Activated naive CD4-positive, alpha-beta T cell treated with anti-CD3 and anti-CD28 coated beads, Interleukin-2, amount 50 U/mL, for 24 hours (primary cell): ENCODE measurements around the gene HOXB6.

Source experiments
- H3K27ac Mint-ChIP-seq: one replicate; pipeline ENCODE4 v1.8.0; 2021; ENCODE audit warnings: mild to moderate bottlenecking, mixed read lengths
- H3K27me3 Mint-ChIP-seq: one replicate; pipeline ENCODE4 v1.8.0; 2021; ENCODE audit warnings: mixed read lengths
- H3K36me3 Mint-ChIP-seq: one replicate; pipeline ENCODE4 v1.8.0; 2021; ENCODE audit warnings: mixed read lengths
- H3K4me1 Mint-ChIP-seq: one replicate; pipeline ENCODE4 v1.8.0; 2021; ENCODE audit warnings: mixed read lengths
- H3K4me3 Mint-ChIP-seq: one replicate; pipeline ENCODE4 v1.8.0; 2021; ENCODE audit warnings: mild to moderate bottlenecking, mixed read lengths
- H3K9me3 Mint-ChIP-seq: one replicate; pipeline ENCODE4 v1.8.0; 2021; ENCODE audit warnings: mixed read lengths

Gene HOXB6

DNA sequence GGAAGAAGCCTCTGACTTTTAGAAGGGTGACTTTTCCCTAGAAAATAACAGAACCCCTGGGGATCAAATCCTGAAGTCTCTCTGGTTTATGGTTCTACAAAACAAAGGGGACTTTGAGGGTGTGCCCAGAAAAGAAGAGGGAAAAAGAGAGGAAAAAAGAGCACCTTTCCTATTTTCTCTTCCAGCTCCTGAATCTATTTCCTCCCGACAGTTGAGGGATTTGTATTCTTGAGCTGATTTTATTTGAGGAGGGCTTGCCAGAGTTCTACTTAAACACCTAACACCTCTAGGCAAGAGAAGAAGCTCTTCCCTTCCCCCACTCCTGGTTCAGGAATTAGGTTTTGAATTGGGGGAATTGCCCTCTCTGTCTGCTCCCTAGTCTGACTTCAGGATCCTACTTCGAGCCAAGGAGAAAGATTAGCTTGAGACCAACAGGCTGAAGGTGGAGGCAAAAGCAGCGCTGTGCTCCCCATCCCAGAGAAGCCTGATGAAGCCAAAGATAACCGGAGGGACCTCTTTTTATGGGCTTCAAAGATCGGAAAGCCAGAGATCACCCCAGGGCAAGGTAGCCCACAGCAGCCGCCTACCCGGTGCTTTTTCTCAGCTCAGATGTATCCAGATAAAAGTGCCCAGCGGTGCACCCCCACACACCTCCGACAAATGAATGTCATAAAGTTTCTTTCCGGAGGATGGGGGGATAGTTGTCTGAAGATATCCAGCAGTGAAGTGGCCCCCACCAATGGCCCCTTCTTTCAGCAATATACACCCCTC lies 15.5 kb downstream of the HOXB6 start:
- peaks cover 37% of the 10 kb centered on the region for H3K4me1 Mint-ChIP-seq
- H3K27me3 Mint-ChIP-seq: peaks cover 69% of the 10 kb centered on the region
- no peaks in the 10 kb centered on the region for H3K36me3 Mint-ChIP-seq
- no peak overlapping the region for H3K27ac Mint-ChIP-seq
- no peak overlapping the region for H3K4me3 Mint-ChIP-seq
- no peaks in the 10 kb centered on the region for H3K9me3 Mint-ChIP-seq

DNA sequence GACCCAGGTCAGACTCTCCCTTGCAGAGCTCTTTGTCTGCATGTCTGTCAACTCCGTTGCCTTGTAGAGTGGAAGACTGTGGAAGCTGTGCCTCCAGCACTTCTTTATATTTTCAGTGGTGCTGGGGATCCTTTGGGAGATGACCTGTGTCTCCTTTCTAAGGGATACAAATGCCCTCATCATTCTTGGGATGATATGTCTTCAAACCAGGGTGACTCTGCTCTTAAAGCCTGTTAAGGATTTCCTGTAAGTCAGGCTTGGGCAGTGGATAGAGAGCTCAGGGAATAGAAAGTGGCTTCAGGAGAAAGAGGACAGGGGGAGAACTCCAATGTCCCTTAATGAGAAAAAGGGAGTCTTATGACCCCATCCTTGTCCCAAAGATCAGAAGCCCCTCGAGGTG lies 16.3 kb downstream of the HOXB6 start:
- Mint-ChIP-seq H3K27ac (no peak overlapping the region), H3K9me3 (no peaks in the 10 kb centered on the region), H3K4me1 (peaks cover 36% of the 10 kb centered on the region), H3K36me3 (no peaks in the 10 kb centered on the region), H3K27me3 (peaks cover 68% of the 10 kb centered on the region), H3K4me3 (no peak overlapping the region)

- Mint-ChIP-seq H3K4me1 (peaks cover 35% of the 10 kb centered on the region), H3K27ac (no peak overlapping the region)
These were observed 16.7 kb downstream of the HOXB6 start for GRCh38 chr17:48588074-48588415.

DNA sequence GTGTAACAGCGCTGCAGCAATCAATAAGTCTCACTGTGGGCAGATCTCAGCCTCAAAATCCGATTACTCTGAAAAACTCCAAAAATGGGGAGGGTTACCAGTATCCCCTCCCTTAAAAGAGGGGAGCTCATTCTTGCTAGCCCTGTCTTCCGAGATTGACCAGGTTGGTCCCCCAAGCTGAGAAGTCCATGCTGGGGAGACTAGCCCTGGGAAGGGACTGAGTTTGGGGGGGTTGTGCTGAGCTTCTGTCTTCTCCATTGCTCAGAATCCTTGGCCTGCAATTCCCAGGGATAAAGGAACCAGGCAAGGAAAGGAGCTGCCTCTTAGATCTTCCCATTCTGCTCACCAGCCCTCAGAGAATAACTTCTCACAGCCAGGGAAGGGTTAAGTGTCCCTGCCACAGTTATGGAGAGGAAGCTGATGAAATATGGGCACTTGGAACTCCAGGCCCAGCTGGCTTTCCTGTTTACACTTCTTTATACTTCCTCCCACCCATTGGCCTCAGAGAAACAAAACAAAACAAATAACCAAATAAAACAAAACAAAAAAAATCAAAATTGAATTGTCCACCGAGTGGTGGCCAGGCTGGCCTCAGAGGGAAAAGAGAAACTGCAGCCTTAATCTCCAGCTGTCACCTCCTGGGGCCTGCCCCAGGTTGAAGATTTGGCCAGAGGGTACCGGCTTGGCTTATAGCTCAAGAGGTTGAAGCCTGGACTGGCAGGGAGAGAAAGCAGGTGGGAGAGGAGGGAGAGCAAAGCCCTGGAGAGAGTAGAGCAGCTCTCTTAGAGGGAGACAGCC lies 17.3 kb downstream of the HOXB6 start:
- Mint-ChIP-seq H3K27ac (peak overlapping the region; percentile 70), H3K36me3 (no peaks in the 10 kb centered on the region), H3K4me1 (peaks cover 35% of the 10 kb centered on the region), H3K9me3 (no peaks in the 10 kb centered on the region), H3K4me3 (peak overlapping the region; percentile 26), H3K27me3 (peaks cover 64% of the 10 kb centered on the region)

More at GRCh38 chr17:48588074-48588415, 16.7 kb downstream of the HOXB6 start:
- no peaks in the 10 kb centered on the region for H3K36me3 Mint-ChIP-seq
- H3K4me3 Mint-ChIP-seq: no peak overlapping the region
- H3K9me3 Mint-ChIP-seq: no peaks in the 10 kb centered on the region
- H3K27me3 Mint-ChIP-seq: peaks cover 66% of the 10 kb centered on the region

GRCh38 chr17:48586355-48587258 lies 18.2 kb downstream of the HOXB6 start:
- Mint-ChIP-seq H3K27me3 (peaks cover 65% of the 10 kb centered on the region), H3K4me3 (peak overlapping the region; percentile 95), H3K36me3 (no peaks in the 10 kb centered on the region), H3K27ac (no peak overlapping the region), H3K4me1 (peaks cover 38% of the 10 kb centered on the region), H3K9me3 (no peaks in the 10 kb centered on the region)

DNA sequence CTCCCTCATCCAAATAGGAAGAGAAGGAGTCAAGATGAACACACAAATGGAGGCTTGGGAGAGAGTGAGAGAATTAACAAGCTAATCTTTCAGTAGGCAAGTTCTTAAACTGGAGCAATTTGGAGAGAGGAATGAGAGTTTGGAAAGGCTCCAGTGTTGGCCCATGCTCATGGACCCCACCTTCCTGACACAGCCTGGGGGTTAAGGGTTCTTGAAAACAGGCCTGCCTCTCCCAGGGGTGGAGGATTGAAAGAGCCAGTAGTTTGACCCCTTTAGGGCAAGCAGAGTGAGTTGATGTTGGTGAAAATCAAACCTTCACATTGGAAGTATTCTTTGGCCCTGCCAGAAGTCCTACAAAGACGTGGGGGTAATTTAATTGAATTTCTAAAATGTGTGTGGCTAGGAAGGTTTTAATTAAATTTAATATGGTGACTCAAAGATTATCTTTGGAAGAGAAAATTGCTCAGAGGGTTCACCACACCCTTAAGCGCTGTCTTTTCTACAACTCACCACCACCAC lies 20.5 kb downstream of the HOXB6 start:
- peak overlapping the region; percentile 4 for H3K27ac Mint-ChIP-seq
- peaks cover 67% of the 10 kb centered on the region for H3K27me3 Mint-ChIP-seq
- H3K4me1 Mint-ChIP-seq: peaks cover 56% of the 10 kb centered on the region
- H3K4me3 Mint-ChIP-seq: peak overlapping the region; percentile 28
- H3K36me3 Mint-ChIP-seq: peaks cover 1% of the 10 kb centered on the region
- H3K9me3 Mint-ChIP-seq: no peaks in the 10 kb centered on the region

DNA sequence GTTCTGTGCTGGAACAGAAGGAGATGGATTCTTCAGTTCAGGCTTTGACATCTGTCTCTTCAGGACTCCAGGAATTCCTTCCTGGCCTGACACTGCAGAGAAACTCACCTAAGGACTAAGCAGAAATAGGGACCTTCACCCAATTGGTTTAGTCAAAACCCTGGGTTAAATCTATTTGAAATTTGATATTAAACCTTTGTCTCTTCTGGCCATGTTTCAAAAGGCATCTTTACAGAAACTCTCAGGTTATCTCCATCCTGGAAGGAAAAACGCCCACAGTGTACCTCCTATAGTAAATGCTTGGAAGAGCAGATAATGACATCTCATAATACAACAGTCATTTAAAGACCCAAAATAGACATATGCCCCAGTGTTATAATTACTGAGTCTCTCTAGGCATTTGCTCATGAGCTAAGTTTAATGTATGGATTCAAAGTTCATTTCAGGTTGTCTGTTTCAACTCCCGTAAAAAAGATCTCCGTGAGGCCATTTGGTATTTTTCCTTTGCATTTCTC lies 21.0 kb downstream of the HOXB6 start:
- Mint-ChIP-seq H3K27me3 (peaks cover 71% of the 10 kb centered on the region), H3K4me1 (peaks cover 61% of the 10 kb centered on the region), H3K36me3 (peaks cover 1% of the 10 kb centered on the region), H3K9me3 (no peaks in the 10 kb centered on the region), H3K27ac (no peak overlapping the region), H3K4me3 (peak overlapping the region; percentile 28)

GRCh38 chr17:48582750-48583069 lies 22.1 kb downstream of the HOXB6 start:
- peaks cover 67% of the 10 kb centered on the region for H3K4me1 Mint-ChIP-seq
- peak overlapping the region; percentile 81 for H3K4me3 Mint-ChIP-seq

DNA sequence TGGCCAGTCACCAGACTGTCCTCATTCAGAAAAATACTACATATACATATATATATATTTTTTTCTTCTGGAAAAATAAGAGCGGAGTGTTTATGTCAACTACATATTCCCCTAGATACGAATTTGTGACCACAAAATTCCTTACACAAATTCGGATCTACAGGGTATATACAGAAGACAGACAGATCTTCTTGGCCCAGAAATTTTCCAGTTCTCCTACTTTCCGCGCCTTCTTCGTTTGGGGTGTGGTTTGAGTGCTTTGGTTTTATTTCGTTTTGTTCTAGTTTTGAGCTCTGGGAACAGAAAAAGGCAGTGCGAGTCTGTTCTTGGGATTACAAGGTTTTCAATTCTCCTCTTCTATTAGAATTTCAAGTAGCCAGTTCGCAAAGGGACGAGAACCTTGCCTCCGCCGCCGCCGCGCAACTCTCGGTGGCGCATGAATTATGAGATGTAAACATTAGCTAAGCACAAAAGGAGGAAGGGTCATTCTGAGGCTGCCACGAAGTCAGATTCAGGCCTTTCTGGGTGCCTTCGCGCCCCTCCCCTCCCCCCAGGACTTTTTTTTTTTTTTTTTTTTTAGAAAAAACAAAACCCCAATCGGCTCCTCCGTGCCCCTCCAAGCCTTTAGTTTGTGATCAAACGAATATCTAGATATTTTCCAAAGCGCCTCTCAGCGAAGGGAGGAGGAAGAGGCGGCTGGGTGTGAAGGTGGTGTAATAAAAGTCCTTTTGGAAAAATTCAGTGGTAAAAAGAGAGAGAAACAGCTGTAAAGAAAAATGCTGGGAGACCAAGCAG lies 24.8 kb downstream of the HOXB6 start:
- H3K27ac Mint-ChIP-seq: peak overlapping the region; percentile 63
- peaks cover 1% of the 10 kb centered on the region for H3K36me3 Mint-ChIP-seq
- peak overlapping the region; percentile 91 for H3K4me3 Mint-ChIP-seq
- peaks cover 63% of the 10 kb centered on the region for H3K4me1 Mint-ChIP-seq
- no peaks in the 10 kb centered on the region for H3K9me3 Mint-ChIP-seq
- peaks cover 42% of the 10 kb centered on the region for H3K27me3 Mint-ChIP-seq

More at GRCh38 chr17:48582750-48583069, 22.1 kb downstream of the HOXB6 start:
- Mint-ChIP-seq H3K27ac (peak overlapping the region; percentile 74), H3K36me3 (peaks cover 1% of the 10 kb centered on the region), H3K9me3 (no peaks in the 10 kb centered on the region), H3K27me3 (peaks cover 64% of the 10 kb centered on the region)

DNA sequence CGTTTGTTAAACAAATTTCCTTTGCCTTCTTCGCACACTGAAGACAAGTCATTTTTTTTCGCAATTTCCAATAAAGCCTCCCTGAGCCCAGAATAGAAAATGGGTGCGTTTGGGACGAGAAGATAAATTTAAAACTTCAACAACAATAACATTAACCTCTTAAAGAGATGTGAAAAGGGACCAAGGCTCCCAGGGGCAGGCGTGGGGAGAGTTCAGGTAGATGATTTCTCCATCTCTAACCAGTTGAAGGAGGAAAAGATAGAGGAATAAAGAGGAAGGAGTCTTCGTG lies 25.4 kb downstream of the HOXB6 start:
- H3K4me3 Mint-ChIP-seq: peak overlapping the region; percentile 91
- peaks cover 42% of the 10 kb centered on the region for H3K27me3 Mint-ChIP-seq
- H3K27ac Mint-ChIP-seq: peak overlapping the region; percentile 63
- peaks cover 1% of the 10 kb centered on the region for H3K36me3 Mint-ChIP-seq
- H3K4me1 Mint-ChIP-seq: peaks cover 61% of the 10 kb centered on the region
- no peaks in the 10 kb centered on the region for H3K9me3 Mint-ChIP-seq

DNA sequence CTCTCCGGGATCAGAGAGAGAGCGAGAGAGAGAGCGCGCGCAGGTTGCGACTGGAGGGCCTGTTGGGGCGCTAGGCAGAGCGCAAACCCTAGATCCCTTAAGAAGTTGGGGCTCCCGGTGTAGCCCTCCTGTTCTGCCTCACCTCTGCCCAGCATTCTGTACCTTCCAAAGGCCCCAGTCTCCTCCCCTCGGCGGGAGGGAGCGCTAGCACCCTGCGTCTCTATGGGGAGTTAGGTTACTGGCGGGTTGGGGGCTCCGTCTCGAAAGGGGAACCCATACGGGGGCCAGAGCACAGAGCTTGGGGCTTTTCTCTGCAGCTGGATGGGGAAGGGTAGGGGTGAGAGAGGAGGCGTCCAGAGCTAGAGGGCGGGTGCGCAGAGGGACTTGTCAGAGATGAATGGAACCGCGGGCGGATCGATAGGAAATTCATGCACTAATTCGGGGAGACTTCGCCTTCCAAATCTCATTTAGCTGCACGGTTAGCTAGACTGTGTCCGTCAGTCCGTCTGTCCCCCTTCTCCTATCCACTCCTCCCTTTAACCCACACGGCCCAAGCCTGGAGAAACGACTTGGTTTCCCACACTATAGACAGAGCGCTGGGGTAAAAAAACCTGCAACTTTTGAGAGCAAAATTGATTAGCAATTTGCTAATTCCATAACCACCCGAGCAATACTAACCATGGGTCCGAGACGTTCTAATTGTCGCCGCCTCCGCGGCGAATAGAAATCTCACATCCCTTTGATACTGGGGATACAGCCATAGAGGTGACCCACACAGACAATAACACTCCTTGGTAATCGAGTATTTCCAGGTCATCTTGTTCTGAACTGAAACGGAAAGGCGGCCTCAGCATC lies 25.9 kb downstream of the HOXB6 start:
- peak overlapping the region; percentile 77 for H3K27ac Mint-ChIP-seq
- peaks cover 1% of the 10 kb centered on the region for H3K36me3 Mint-ChIP-seq
- peak overlapping the region; percentile 91 for H3K4me3 Mint-ChIP-seq
- H3K4me1 Mint-ChIP-seq: peaks cover 64% of the 10 kb centered on the region
- peaks cover 39% of the 10 kb centered on the region for H3K27me3 Mint-ChIP-seq
- no peaks in the 10 kb centered on the region for H3K9me3 Mint-ChIP-seq

- H3K9me3 Mint-ChIP-seq: no peaks in the 10 kb centered on the region
- peaks cover 1% of the 10 kb centered on the region for H3K36me3 Mint-ChIP-seq
- peaks cover 35% of the 10 kb centered on the region for H3K27me3 Mint-ChIP-seq
- peak within 1 kb of the TSS; percentile 91 for H3K4me3 Mint-ChIP-seq
- peaks cover 67% of the 10 kb centered on the region for H3K4me1 Mint-ChIP-seq
- peak within 1 kb of the TSS; percentile 77 for H3K27ac Mint-ChIP-seq
These were observed 26.7 kb downstream of the HOXB6 start, which contains the start of gene HOXB4 for GRCh38 chr17:48577946-48578615. Gene HOXB4, minus strand, starts transcription at chr17:48578350. Its CDS starts 31 bp downstream, at chr17:48578319.

DNA sequence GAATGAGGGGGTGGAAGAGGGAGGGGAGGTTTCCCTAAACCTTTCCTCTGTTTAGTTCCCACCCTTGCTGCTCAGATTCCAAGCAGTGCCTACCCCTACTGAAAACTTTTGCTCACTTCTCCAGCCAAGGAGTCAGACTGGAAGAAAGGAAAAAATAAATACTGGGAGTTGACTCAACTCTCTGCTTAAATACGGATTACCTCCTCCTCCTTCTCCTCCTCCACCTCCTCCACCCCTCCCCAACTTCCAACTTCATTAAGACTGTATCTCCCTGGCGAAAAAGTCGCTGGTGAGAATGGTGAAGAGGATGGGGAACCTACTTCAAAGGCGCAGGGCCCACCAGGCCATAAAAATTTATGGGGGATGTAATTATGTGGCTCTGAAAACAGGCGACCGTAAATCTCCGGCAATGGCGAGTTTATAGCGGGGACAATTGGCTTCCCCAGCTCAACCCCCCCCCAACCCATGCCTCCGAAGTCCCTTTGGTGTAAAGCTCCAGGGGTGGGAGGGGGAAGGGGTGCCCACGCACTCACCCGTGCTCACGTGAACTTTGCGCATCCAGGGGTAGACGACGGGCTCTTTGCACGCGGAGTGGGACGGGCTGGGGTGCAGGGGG lies 27.3 kb downstream of the HOXB6 start:
- peaks cover 1% of the 10 kb centered on the region for H3K36me3 Mint-ChIP-seq
- peak overlapping the region; percentile 85 for H3K4me3 Mint-ChIP-seq
- H3K9me3 Mint-ChIP-seq: no peaks in the 10 kb centered on the region
- H3K4me1 Mint-ChIP-seq: peaks cover 61% of the 10 kb centered on the region
- no peak overlapping the region for H3K27ac Mint-ChIP-seq
- peaks cover 30% of the 10 kb centered on the region for H3K27me3 Mint-ChIP-seq
